Measurements from ENCODE around the gene SCG2.

GRCh38 chr2:223591596-223591995 is 10.6 kb downstream of the SCG2 start:
- TF ChIP-seq CTCF (conservative IDR thresholded peaks at IDR 0.05; ENCODE audit: low read length) (no peak), EZH2phosphoT487 (IDR thresholded peaks at IDR 0.05; ENCODE audit: borderline replicate concordance, low read depth, low read length) (no peak)

All from OCI-LY7 (cell line).